ENCODE results near the gene CATSPER3. TPM values are rescaled to one million over a fixed set of nuclear protein-coding genes. Genes with fewer than 3 reads are reported as not detected.

The CATSPER3 gene
- polyA plus RNA-seq, 1 donor from 2014 or later: 0.17 TPM

DNA sequence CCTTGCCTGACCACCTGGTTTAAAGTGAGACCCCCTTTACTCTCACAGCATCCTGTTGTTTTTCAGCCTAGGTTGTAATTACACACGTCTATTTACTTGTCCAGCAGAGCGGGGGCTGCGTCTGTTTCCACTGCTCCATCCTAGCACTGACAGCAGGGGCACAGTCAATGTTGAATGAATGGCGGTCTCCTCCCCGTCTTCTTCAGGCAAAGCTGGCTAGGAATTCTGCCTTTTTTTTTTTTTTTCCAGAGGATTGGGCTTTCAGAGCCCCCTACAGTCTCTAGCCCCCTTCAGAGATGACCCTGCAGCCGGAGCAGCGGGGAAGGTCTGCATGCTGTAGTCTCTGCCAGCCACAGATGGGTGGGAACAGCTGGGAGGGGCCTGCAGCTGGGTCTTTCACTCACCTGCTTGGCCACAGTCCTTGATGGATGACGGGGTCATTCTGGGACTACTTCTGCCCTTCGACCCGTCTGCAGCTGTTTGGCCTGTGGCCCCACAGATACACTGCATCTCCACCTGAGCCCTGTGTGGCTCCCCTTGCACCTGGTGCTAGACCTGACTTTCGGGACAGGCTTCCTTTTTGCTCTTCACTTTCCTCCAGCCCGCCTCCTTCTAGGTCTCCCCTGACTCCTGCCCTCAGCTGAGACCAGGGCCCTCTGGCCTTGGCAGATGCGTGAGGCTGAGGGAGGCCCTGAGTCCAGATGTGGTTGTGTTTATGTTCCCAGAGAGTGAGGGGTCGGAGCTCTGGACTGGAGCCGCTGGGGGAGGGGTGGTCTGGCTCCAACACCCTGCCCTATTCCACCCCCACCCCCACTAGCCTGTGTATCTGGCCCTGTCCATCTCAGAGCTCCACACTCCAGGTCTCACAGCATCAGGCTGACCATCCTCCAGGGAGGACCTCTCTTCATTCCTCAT, 58.3 kb downstream of the CATSPER3 start:
- no peaks in the 10 kb centered on the region for H3F3A ChIP-seq (ENCODE audit: insufficient read depth, low read length, poor library complexity, severe bottlenecking)
- TF ChIP-seq, protein P1, sequence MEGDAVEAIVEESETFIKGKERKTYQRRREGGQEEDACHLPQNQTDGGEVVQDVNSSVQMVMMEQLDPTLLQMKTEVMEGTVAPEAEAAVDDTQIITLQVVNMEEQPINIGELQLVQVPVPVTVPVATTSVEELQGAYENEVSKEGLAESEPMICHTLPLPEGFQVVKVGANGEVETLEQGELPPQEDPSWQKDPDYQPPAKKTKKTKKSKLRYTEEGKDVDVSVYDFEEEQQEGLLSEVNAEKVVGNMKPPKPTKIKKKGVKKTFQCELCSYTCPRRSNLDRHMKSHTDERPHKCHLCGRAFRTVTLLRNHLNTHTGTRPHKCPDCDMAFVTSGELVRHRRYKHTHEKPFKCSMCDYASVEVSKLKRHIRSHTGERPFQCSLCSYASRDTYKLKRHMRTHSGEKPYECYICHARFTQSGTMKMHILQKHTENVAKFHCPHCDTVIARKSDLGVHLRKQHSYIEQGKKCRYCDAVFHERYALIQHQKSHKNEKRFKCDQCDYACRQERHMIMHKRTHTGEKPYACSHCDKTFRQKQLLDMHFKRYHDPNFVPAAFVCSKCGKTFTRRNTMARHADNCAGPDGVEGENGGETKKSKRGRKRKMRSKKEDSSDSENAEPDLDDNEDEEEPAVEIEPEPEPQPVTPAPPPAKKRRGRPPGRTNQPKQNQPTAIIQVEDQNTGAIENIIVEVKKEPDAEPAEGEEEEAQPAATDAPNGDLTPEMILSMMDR (IDR thresholded peaks at IDR 0.05; ENCODE audit: poor library complexity, severe bottlenecking): no peak
- no peak for TF ChIP-seq POLR2AphosphoS5 (IDR thresholded peaks at IDR 0.05)
- no peak for TF ChIP-seq EZH2 (IDR thresholded peaks at IDR 0.05; ENCODE audit: borderline replicate concordance, insufficient read depth, low read length, poor library complexity, severe bottlenecking)
- H3K9ac ChIP-seq (ENCODE audit: low read length): no peak overlapping the region
- H4K20me1 ChIP-seq (ENCODE audit: insufficient read depth): no peaks in the 10 kb centered on the region
- H2AFZ ChIP-seq (ENCODE audit: low read depth, low read length): no peak overlapping the region
- no peak overlapping the region for H3K4me3 ChIP-seq (ENCODE audit: low read length)
- peaks cover 61% of the 10 kb centered on the region for H3K27me3 ChIP-seq (ENCODE audit: insufficient read depth, low read depth, low read length)
- H3K27ac ChIP-seq (ENCODE audit: low read length): no peak overlapping the region
- no peak overlapping the region for H3K4me2 ChIP-seq (ENCODE audit: low read length)
- H3K36me3 ChIP-seq (ENCODE audit: insufficient read depth, low read length): no peaks in the 10 kb centered on the region
- no peaks in the 10 kb centered on the region for H3K9me2 ChIP-seq (ENCODE audit: insufficient read depth, low read length)
- no peaks in the 10 kb centered on the region for H3K79me2 ChIP-seq (replicated peaks; ENCODE audit: insufficient read depth, low read length)
- H3K9me3 ChIP-seq (ENCODE audit: low read length): no peaks in the 10 kb centered on the region

DNA sequence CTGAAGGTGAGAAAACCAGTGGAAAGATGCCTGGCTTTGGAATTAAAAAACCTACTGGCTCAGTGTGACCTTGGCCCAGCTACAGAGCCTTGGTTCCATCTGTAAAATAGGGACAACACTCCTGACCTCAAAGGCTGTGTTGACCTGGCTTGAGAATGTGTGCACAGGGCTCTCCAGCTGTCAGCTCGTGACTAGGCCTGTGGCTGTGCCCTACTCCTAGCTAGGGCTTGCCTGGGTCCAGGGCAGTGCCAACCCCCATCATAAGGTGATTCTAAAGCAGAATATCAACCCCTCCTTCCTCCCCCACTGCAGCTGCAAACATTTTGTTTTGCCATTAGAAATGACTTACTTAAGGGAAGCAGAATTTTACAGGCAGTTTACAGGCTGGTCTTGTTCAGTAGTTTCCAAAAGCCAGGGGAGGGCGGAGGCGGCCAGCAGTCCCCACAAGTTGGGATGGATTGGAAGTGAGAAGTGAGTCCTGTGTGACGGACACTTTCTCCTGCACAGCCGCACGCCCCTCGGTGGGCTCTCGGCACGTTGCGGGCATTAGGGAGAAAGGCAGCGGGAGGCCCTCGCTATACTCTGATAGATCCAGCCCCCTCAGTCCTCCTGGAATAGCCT, 59.0 kb downstream of the CATSPER3 start:
- peaks cover 68% of the 10 kb centered on the region for H3K27me3 ChIP-seq (ENCODE audit: insufficient read depth, low read depth, low read length)
- H3K9me2 ChIP-seq (ENCODE audit: insufficient read depth, low read length): no peaks in the 10 kb centered on the region
- H3F3A ChIP-seq (ENCODE audit: insufficient read depth, low read length, poor library complexity, severe bottlenecking): no peaks in the 10 kb centered on the region
- no peaks in the 10 kb centered on the region for H3K9me3 ChIP-seq (ENCODE audit: low read length)
- H4K20me1 ChIP-seq (ENCODE audit: insufficient read depth): no peaks in the 10 kb centered on the region
- H3K36me3 ChIP-seq (ENCODE audit: insufficient read depth, low read length): no peaks in the 10 kb centered on the region
- no peaks in the 10 kb centered on the region for H3K79me2 ChIP-seq (replicated peaks; ENCODE audit: insufficient read depth, low read length)
- no peak overlapping the region for H2AFZ ChIP-seq (ENCODE audit: low read depth, low read length)
- TF ChIP-seq SMC3 (conservative IDR thresholded peaks at IDR 0.05; ENCODE audit: poor library complexity) (no peak), EZH2 (IDR thresholded peaks at IDR 0.05; ENCODE audit: borderline replicate concordance, insufficient read depth, low read length, poor library complexity, severe bottlenecking) (no peak), EP300 (conservative IDR thresholded peaks at IDR 0.05; ENCODE audit: poor library complexity, severe bottlenecking) (no peak), TAF1 (IDR thresholded peaks at IDR 0.05; ENCODE audit: low read depth) (no peak), MXI1 (conservative IDR thresholded peaks at IDR 0.05; ENCODE audit: poor library complexity, severe bottlenecking) (no peak), POLR2AphosphoS5 (IDR thresholded peaks at IDR 0.05) (no peak), RAD21 (conservative IDR thresholded peaks at IDR 0.05) (no peak)
- TF ChIP-seq, protein P2, sequence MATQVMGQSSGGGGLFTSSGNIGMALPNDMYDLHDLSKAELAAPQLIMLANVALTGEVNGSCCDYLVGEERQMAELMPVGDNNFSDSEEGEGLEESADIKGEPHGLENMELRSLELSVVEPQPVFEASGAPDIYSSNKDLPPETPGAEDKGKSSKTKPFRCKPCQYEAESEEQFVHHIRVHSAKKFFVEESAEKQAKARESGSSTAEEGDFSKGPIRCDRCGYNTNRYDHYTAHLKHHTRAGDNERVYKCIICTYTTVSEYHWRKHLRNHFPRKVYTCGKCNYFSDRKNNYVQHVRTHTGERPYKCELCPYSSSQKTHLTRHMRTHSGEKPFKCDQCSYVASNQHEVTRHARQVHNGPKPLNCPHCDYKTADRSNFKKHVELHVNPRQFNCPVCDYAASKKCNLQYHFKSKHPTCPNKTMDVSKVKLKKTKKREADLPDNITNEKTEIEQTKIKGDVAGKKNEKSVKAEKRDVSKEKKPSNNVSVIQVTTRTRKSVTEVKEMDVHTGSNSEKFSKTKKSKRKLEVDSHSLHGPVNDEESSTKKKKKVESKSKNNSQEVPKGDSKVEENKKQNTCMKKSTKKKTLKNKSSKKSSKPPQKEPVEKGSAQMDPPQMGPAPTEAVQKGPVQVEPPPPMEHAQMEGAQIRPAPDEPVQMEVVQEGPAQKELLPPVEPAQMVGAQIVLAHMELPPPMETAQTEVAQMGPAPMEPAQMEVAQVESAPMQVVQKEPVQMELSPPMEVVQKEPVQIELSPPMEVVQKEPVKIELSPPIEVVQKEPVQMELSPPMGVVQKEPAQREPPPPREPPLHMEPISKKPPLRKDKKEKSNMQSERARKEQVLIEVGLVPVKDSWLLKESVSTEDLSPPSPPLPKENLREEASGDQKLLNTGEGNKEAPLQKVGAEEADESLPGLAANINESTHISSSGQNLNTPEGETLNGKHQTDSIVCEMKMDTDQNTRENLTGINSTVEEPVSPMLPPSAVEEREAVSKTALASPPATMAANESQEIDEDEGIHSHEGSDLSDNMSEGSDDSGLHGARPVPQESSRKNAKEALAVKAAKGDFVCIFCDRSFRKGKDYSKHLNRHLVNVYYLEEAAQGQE (IDR thresholded peaks at IDR 0.05; ENCODE audit: borderline replicate concordance): no peak
- TF ChIP-seq, protein P1 (IDR thresholded peaks at IDR 0.05; ENCODE audit: poor library complexity, severe bottlenecking): no peak
- no peak overlapping the region for H3K9ac ChIP-seq (ENCODE audit: low read length)
- no peak overlapping the region for H3K4me2 ChIP-seq (ENCODE audit: low read length)
- H3K27ac ChIP-seq (ENCODE audit: low read length): no peak overlapping the region
- H3K4me3 ChIP-seq (ENCODE audit: low read length): no peak overlapping the region

All from neural cell (in vitro differentiated cells).